Measurements from ENCODE around the gene RFX2. TPM values are rescaled to one million over a fixed set of nuclear protein-coding genes. Genes with fewer than 3 reads are reported as not detected.
A peak's percentile ranks its signal among the peaks of the same experiment; 100 is the strongest.

Gene RFX2
- total and polyA plus RNA-seq, 2 experiments from 2014 or later: 2.3 to 4.9 TPM

GRCh38 chr19:6092329-6093286 lies 17.7 kb downstream of the RFX2 start:
- Histone ChIP-seq H3K27me3 (no peaks in the 10 kb centered on the region), H2AFZ (peak overlapping the region; percentile 47), H3K9me2 (replicated peaks; ENCODE audit: insufficient read depth) (no peaks in the 10 kb centered on the region), H3K4me3 (peak overlapping the region; percentile 7), H3K79me2 (no peaks in the 10 kb centered on the region), H3K36me3 (replicated peaks; ENCODE audit: insufficient read depth, low read depth) (no peaks in the 10 kb centered on the region), H3K4me1 (ENCODE audit: insufficient read depth) (peaks cover 24% of the 10 kb centered on the region), H3K4me2 (peak overlapping the region; percentile 75), H3K27ac (peak overlapping the region; percentile 93), H3K9me3 (ENCODE audit: low read depth) (no peaks in the 10 kb centered on the region), H4K20me1 (ENCODE audit: insufficient read depth, poor library complexity, severe bottlenecking) (no peaks in the 10 kb centered on the region)
- 40% methylated on average over 40 of the region's 40 CpGs for WGBS (ENCODE audit: low lambda C conversion rate, missing lambda C conversion rate)
- no peak for TF ChIP-seq EZH2phosphoT487 (IDR thresholded peaks at IDR 0.05; ENCODE audit: low read depth, severe bottlenecking, unreplicated experiment)
- no peak for TF ChIP-seq CTCF (IDR thresholded peaks at IDR 0.05; ENCODE audit: poor library complexity)
- TF ChIP-seq EZH2 (IDR thresholded peaks at IDR 0.05; ENCODE audit: borderline replicate concordance): no peak
- peak; percentile 94 for DNase-seq (ENCODE audit: low spot score)

GRCh38 chr19:6091771-6092291 lies 18.5 kb downstream of the RFX2 start:
- H3K4me1 ChIP-seq (ENCODE audit: insufficient read depth): peaks cover 32% of the 10 kb centered on the region
- peak overlapping the region; percentile 47 for H2AFZ ChIP-seq
- no peaks in the 10 kb centered on the region for H3K9me3 ChIP-seq (ENCODE audit: low read depth)

GRCh38 chr19:6090634-6091033 lies 19.7 kb downstream of the RFX2 start:
- H3K4me1 ChIP-seq (ENCODE audit: insufficient read depth): peaks cover 35% of the 10 kb centered on the region
- H3K4me3 ChIP-seq: no peak overlapping the region
- no peak overlapping the region for H2AFZ ChIP-seq
- H4K20me1 ChIP-seq (ENCODE audit: insufficient read depth, poor library complexity, severe bottlenecking): no peaks in the 10 kb centered on the region
- H3K36me3 ChIP-seq (replicated peaks; ENCODE audit: insufficient read depth, low read depth): no peaks in the 10 kb centered on the region
- WGBS (ENCODE audit: low lambda C conversion rate, missing lambda C conversion rate): 97% methylated on average over 3 of the region's 3 CpGs
- no peaks in the 10 kb centered on the region for H3K79me2 ChIP-seq
- no peak for DNase-seq (ENCODE audit: low spot score)
- peak overlapping the region; percentile 93 for H3K27ac ChIP-seq
- no peaks in the 10 kb centered on the region for H3K9me2 ChIP-seq (replicated peaks; ENCODE audit: insufficient read depth)
- no peaks in the 10 kb centered on the region for H3K27me3 ChIP-seq
- no peak overlapping the region for H3K4me2 ChIP-seq
- H3K9me3 ChIP-seq (ENCODE audit: low read depth): no peaks in the 10 kb centered on the region
- TF ChIP-seq CTCF (IDR thresholded peaks at IDR 0.05; ENCODE audit: poor library complexity) (no peak), EZH2phosphoT487 (IDR thresholded peaks at IDR 0.05; ENCODE audit: low read depth, severe bottlenecking, unreplicated experiment) (no peak), EZH2 (IDR thresholded peaks at IDR 0.05; ENCODE audit: borderline replicate concordance) (no peak)

More at GRCh38 chr19:6091771-6092291, 18.5 kb downstream of the RFX2 start:
- peak overlapping the region; percentile 75 for H3K4me2 ChIP-seq
- peak overlapping the region; percentile 93 for H3K27ac ChIP-seq
- peak overlapping the region; percentile 7 for H3K4me3 ChIP-seq
- peak; percentile 50 for DNase-seq (ENCODE audit: low spot score)
- H4K20me1 ChIP-seq (ENCODE audit: insufficient read depth, poor library complexity, severe bottlenecking): no peaks in the 10 kb centered on the region
- H3K27me3 ChIP-seq: no peaks in the 10 kb centered on the region
- H3K79me2 ChIP-seq: no peaks in the 10 kb centered on the region
- no peaks in the 10 kb centered on the region for H3K9me2 ChIP-seq (replicated peaks; ENCODE audit: insufficient read depth)
- WGBS (ENCODE audit: low lambda C conversion rate, missing lambda C conversion rate): 25% methylated on average over 8 of the region's 8 CpGs
- no peak for TF ChIP-seq EZH2phosphoT487 (IDR thresholded peaks at IDR 0.05; ENCODE audit: low read depth, severe bottlenecking, unreplicated experiment)
- TF ChIP-seq CTCF (IDR thresholded peaks at IDR 0.05; ENCODE audit: poor library complexity): no peak
- TF ChIP-seq EZH2 (IDR thresholded peaks at IDR 0.05; ENCODE audit: borderline replicate concordance): no peak
- H3K36me3 ChIP-seq (replicated peaks; ENCODE audit: insufficient read depth, low read depth): no peaks in the 10 kb centered on the region
